Measurements from ENCODE around the gene ADAMTS18.

ADAMTS18 gene

DNA sequence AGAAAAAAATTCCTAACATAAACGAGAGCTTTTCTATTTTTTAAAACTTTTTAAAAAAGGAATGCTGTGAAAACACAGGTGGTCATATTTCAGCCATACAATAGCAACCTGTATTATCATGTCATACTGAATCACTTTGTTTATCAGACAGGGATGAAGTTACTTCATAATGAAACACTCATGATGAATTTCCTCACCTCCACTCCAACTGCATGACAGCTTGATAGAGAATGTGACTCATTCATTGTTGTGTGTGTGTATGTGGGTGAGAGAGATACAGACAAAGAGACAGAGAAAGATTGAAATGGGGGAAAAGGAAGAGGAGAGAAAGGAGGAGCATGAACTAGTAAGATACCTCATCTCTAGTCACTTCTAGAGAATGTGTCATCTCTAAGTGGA lies 126.7 kb downstream of the ADAMTS18 start (continued):
- TF ChIP-seq, protein P1, sequence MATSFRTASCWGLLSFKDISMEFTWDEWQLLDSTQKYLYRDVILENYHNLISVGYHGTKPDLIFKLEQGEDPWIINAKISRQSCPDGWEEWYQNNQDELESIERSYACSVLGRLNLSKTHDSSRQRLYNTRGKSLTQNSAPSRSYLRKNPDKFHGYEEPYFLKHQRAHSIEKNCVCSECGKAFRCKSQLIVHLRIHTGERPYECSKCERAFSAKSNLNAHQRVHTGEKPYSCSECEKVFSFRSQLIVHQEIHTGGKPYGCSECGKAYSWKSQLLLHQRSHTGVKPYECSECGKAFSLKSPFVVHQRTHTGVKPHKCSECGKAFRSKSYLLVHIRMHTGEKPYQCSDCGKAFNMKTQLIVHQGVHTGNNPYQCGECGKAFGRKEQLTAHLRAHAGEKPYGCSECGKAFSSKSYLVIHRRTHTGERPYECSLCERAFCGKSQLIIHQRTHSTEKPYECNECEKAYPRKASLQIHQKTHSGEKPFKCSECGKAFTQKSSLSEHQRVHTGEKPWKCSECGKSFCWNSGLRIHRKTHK (tag by site-specific recombination; IDR thresholded peaks at IDR 0.05), result no peak
- TF ChIP-seq, protein P2, sequence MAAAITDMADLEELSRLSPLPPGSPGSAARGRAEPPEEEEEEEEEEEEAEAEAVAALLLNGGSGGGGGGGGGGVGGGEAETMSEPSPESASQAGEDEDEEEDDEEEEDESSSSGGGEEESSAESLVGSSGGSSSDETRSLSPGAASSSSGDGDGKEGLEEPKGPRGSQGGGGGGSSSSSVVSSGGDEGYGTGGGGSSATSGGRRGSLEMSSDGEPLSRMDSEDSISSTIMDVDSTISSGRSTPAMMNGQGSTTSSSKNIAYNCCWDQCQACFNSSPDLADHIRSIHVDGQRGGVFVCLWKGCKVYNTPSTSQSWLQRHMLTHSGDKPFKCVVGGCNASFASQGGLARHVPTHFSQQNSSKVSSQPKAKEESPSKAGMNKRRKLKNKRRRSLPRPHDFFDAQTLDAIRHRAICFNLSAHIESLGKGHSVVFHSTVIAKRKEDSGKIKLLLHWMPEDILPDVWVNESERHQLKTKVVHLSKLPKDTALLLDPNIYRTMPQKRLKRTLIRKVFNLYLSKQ (tag by site-specific recombination; IDR thresholded peaks at IDR 0.05; ENCODE audit: borderline replicate concordance), result no peak
- TF ChIP-seq ZBTB48 (tag by site-specific recombination; IDR thresholded peaks at IDR 0.05) (no peak), ZNF792 (tag by site-specific recombination; IDR thresholded peaks at IDR 0.05) (peak; percentile 70; the same call in 1 of the 2 replicates)

DNA sequence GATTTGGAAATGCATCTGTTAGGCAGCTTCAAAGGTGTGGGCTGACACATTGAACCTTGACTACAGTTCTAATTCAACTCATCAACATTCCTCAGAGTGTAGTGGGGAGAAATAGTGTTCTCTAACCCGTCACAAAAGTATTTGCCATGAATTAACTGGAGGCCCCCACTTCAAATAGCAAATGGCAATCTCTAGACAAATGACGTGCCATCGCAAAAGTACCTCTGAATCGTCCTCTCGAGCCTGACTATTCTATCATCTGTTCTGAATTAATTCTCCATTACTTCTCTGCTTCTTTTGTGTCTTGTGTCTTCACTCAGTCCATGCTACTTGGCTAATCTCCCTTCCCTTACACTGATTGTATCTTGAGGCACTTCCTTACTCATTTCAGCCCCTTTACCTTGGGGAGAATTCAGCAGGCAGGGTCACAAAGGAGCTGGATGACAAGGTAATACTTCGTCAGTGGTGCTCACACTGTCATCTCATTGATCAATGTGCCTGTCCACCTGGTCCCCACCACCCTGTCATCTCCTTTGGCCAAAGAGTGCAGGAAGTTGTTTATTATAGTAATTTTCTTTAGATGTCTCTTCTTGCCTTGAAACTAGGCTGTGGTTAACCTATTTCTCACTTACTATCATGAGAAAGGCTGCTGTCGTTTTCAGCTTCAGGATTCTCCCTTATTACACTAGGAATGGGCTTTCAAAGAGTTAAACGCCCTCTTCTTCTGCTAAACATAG lies 127.2 kb downstream of the ADAMTS18 start:
- H3K36me3 ChIP-seq (ENCODE audit: control insufficient read depth in 2 of 2, insufficient read depth in 1 of 2, low read length in 2 of 2), result no peaks in the 10 kb centered on the region
- CTCF ChIA-PET, result interaction anchor here (0.5 to 1.9 kb wide), 4 partner anchors 24 to 277 kb away, joined by 3 to 5 read pairs (median 4); no protein-coding TSS in a partner anchor
- TF ChIP-seq SETDB1 (IDR thresholded peaks at IDR 0.05; ENCODE audit: insufficient read length, low read length), result no peak
- H3K9me3 ChIP-seq (ENCODE audit: control insufficient read depth, insufficient read depth, low read depth, low read length), result no peaks in the 10 kb centered on the region
- H3K27ac ChIP-seq (ENCODE audit: extremely low read depth, low read depth, low read length), result peak overlapping the region; percentile 25; the same call in 1 of the 2 replicates
- POLR2A ChIA-PET, result interaction anchor here (0.6 kb wide), 2 partner anchors 96 to 1854 kb away, joined by 3 read pairs; no protein-coding TSS in a partner anchor
- no peak overlapping the region for H3K4me3 ChIP-seq (ENCODE audit: low read depth, low read length)
- H3K4me1 ChIP-seq (ENCODE audit: control insufficient read depth, insufficient read depth, low read length), result peaks cover 44% of the 10 kb centered on the region

DNA sequence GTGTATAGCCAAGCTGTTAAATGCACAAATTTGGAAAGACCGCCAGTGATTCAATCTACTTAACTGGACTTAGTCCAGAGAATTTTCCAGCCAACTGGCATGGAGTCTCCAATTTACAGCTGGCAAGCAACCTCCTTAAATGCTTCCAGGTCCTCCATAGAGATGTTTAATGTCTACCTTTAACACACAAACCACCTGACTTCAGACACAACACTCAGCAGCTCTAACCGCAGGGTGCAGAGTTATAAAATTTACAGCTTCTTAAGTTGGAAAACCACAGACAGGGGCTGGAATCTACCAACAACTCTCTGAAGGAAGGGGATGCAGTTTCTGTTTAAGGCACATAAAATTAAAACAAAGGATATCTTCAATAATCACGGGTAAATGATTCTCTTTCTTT lies 128.8 kb downstream of the ADAMTS18 start:
- Histone ChIP-seq H3K36me3 (ENCODE audit: control insufficient read depth in 2 of 2, insufficient read depth in 1 of 2, low read length in 2 of 2) (no peaks in the 10 kb centered on the region), H3K4me1 (ENCODE audit: control insufficient read depth, insufficient read depth, low read length) (peaks cover 44% of the 10 kb centered on the region), H3K27ac (ENCODE audit: extremely low read depth, low read depth, low read length) (peak overlapping the region; percentile 81), H3K4me3 (ENCODE audit: low read depth, low read length) (no peak overlapping the region), H3K9me3 (ENCODE audit: control insufficient read depth, insufficient read depth, low read depth, low read length) (no peaks in the 10 kb centered on the region)
- CTCF ChIA-PET, result interaction anchor here (1.9 kb wide), 1 partner anchor 278 kb away, joined by 5 read pairs; no protein-coding TSS in a partner anchor
- POLR2A ChIA-PET, result no interaction called here
- TF ChIP-seq ZNF530 (tag by site-specific recombination; IDR thresholded peaks at IDR 0.05; ENCODE audit: low read depth), result no peak
- no peak for TF ChIP-seq ZNF16 (tag by site-specific recombination; IDR thresholded peaks at IDR 0.05; ENCODE audit: low read depth)
- TF ChIP-seq, protein P3, sequence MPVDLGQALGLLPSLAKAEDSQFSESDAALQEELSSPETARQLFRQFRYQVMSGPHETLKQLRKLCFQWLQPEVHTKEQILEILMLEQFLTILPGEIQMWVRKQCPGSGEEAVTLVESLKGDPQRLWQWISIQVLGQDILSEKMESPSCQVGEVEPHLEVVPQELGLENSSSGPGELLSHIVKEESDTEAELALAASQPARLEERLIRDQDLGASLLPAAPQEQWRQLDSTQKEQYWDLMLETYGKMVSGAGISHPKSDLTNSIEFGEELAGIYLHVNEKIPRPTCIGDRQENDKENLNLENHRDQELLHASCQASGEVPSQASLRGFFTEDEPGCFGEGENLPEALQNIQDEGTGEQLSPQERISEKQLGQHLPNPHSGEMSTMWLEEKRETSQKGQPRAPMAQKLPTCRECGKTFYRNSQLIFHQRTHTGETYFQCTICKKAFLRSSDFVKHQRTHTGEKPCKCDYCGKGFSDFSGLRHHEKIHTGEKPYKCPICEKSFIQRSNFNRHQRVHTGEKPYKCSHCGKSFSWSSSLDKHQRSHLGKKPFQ (tag by site-specific recombination; IDR thresholded peaks at IDR 0.05), result no peak
- TF ChIP-seq, protein P2 (tag by site-specific recombination; IDR thresholded peaks at IDR 0.05; ENCODE audit: borderline replicate concordance), result no peak
- no peak for TF ChIP-seq ZNF776 (tag by site-specific recombination; IDR thresholded peaks at IDR 0.05; ENCODE audit: borderline replicate concordance)
- no peak for TF ChIP-seq EGR2 (tag by site-specific recombination; IDR thresholded peaks at IDR 0.05; ENCODE audit: low read depth)
- TF ChIP-seq, protein P4, sequence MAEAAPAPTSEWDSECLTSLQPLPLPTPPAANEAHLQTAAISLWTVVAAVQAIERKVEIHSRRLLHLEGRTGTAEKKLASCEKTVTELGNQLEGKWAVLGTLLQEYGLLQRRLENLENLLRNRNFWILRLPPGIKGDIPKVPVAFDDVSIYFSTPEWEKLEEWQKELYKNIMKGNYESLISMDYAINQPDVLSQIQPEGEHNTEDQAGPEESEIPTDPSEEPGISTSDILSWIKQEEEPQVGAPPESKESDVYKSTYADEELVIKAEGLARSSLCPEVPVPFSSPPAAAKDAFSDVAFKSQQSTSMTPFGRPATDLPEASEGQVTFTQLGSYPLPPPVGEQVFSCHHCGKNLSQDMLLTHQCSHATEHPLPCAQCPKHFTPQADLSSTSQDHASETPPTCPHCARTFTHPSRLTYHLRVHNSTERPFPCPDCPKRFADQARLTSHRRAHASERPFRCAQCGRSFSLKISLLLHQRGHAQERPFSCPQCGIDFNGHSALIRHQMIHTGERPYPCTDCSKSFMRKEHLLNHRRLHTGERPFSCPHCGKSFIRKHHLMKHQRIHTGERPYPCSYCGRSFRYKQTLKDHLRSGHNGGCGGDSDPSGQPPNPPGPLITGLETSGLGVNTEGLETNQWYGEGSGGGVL (tag by site-specific recombination; IDR thresholded peaks at IDR 0.05), result no peak
- TF ChIP-seq, protein P5, sequence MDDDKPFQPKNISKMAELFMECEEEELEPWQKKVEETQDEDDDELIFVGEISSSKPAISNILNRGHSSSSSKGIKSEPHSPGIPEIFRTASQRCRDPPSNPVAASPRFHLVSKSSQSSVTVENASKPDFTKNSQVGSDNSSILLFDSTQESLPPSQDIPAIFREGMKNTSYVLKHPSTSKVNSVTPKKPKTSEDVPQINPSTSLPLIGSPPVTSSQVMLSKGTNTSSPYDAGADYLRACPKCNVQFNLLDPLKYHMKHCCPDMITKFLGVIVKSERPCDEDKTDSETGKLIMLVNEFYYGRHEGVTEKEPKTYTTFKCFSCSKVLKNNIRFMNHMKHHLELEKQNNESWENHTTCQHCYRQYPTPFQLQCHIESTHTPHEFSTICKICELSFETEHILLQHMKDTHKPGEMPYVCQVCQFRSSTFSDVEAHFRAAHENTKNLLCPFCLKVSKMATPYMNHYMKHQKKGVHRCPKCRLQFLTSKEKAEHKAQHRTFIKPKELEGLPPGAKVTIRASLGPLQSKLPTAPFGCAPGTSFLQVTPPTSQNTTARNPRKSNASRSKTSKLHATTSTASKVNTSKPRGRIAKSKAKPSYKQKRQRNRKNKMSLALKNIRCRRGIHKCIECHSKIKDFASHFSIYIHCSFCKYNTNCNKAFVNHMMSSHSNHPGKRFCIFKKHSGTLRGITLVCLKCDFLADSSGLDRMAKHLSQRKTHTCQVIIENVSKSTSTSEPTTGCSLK (tag by site-specific recombination; IDR thresholded peaks at IDR 0.05), result no peak
- TF ChIP-seq ZNF274 (IDR thresholded peaks at IDR 0.05; ENCODE audit: low read length), result no peak
- no peak for TF ChIP-seq ZNF274 (tag by site-specific recombination; IDR thresholded peaks at IDR 0.05; ENCODE audit: borderline replicate concordance)
- TF ChIP-seq ZIC2 (tag by site-specific recombination; IDR thresholded peaks at IDR 0.05), result peak; percentile 55
- TF ChIP-seq, protein P6, sequence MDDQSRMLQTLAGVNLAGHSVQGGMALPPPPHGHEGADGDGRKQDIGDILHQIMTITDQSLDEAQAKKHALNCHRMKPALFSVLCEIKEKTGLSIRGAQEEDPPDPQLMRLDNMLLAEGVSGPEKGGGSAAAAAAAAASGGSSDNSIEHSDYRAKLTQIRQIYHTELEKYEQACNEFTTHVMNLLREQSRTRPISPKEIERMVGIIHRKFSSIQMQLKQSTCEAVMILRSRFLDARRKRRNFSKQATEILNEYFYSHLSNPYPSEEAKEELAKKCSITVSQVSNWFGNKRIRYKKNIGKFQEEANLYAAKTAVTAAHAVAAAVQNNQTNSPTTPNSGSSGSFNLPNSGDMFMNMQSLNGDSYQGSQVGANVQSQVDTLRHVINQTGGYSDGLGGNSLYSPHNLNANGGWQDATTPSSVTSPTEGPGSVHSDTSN (CRISPR knock-in tag; IDR thresholded peaks at IDR 0.05), result no peak
- no peak for TF ChIP-seq ZNF354C (tag by site-specific recombination; IDR thresholded peaks at IDR 0.05; ENCODE audit: borderline replicate concordance, low read depth)
- TF ChIP-seq ZNF585B (tag by site-specific recombination; IDR thresholded peaks at IDR 0.05), result no peak
- no peak for TF ChIP-seq ZNF10 (tag by site-specific recombination; IDR thresholded peaks at IDR 0.05)

Data from HEK293 (cell line).